Mucosa of descending colon (tissue), 3 donors: ENCODE measurements around the gene LGALS9C. TPM values are rescaled to one million over a fixed set of nuclear protein-coding genes. Genes with fewer than 3 reads are reported as not detected.
"Not testable (repeated sequence)": the region's sequence is repeated elsewhere in the genome, so short reads cannot be mapped to it uniquely, and the experiment has no call there.

Experiments used
- ATAC-seq: fragments of 200-7000 bp; cut with Tn5 transposase; one replicate; pipeline ENCODE4 v1.9.1; 2020; ENCODE audit warnings: mild to moderate bottlenecking, moderate library complexity
- DNase-seq, 3 donors: peaks; one replicate each; pipeline ENCODE4 v3.0.0-alpha.2; 2020
- H3K36me3 ChIP-seq: fragments of 200-600 bp; one replicate; pipeline ENCODE4 v1.8.0; 2021; ENCODE audit warnings: low read depth, mild to moderate bottlenecking
- H3K4me1 ChIP-seq: fragments of 200-600 bp; one replicate; pipeline ENCODE4 v1.8.0; 2021; ENCODE audit warnings: low read depth, mild to moderate bottlenecking
- H3K4me3 ChIP-seq: fragments of 200-600 bp; one replicate; pipeline ENCODE4 v1.8.0; 2021; ENCODE audit warnings: mild to moderate bottlenecking
- H3K9me3 ChIP-seq: fragments of 200-600 bp; one replicate; pipeline ENCODE4 v1.8.0; 2021; ENCODE audit warnings: mild to moderate bottlenecking
- intact Hi-C, 2 donors: fragments of 100-400 bp; cut with DNase I in 1 of 2; cut with micrococcal nuclease in 1 of 2; formaldehyde crosslinking; loops; one replicate each; pipeline versions ENCODE4 v1.11.0 to v1.11.1; 2022; cut with DNase I, micrococcal nuclease
- total RNA-seq, 3 donors: library from RNA; stranded (reverse); fragmentation: NEBNext Ultra II Directional in 2 of 3; extraction: Animal tissue kit (Norgen Biotek cat#: 25700) in 2 of 3; gene quantifications; one replicate each; pipeline versions ENCODE4 v1.2.1 to v1.2.4, GENCODE V29; 2021 to 2023
- donor health status: DM: no; HTN: no; CAD: no; lungs with moderate emphysema.
- donor health status: DM: no; HTN: no; CAD: no.
- donor health status: DM: no; HTN: yes; CAD: no.

The LGALS9C gene
- total RNA-seq, 3 donors from 2014 or later: 23.7 to 91.5 (median 53.9) TPM

DNA sequence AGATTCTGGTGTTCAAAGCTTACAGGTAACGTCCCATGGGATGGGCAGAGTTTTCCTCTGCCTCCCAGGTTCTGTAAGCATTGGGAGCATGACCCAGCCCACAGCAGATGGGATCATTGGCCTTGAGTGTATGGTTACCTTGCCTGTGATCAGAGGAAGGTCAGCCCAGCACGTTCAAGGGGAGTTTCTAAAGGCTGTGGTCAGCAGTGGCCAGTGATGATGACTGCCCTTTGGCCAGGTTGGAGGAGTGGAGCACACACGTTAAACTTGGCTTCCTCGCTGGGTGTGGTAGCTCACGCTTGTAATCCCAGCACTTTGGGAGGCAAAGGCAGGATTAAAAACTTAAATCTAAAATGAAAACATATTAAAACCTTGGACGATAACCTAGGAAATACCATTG lies 51.8 kb downstream of the LGALS9C start:
- H3K9me3 ChIP-seq, H3K36me3 ChIP-seq, H3K4me3 ChIP-seq, DNase-seq, H3K4me1 ChIP-seq, intact Hi-C loops, ATAC-seq: not testable (repeated sequence)

DNA sequence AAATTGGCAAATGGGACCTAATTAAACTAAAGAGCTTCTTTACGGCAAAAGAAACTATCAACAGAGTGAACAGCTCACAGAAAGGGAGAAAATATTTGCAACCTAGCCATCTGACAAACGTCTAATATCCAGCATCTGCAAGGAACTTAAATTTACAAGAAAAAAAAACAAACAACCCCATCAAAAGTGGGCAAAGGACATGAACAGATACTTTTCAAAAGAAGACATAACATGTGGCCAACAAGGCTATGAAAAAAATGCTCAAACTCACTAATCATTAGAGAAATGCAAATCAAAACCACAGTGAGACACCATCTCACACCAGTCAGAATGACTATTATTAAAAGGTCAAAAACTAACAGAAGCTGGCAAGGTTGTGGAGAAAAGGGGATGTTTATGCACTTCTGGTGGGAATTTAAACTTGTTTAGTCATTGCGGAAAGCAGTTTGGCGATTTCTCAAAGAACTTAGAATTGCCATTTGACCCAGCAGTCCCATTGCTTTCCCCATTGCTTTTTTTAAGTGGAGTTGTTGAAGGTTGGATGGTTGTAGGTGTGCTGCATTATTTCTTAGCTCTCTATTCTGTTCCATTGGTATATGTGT lies 52.4 kb downstream of the LGALS9C start:
- ATAC-seq, H3K4me3 ChIP-seq, H3K9me3 ChIP-seq, intact Hi-C loops, H3K36me3 ChIP-seq, DNase-seq, H3K4me1 ChIP-seq: not testable (repeated sequence)

DNA sequence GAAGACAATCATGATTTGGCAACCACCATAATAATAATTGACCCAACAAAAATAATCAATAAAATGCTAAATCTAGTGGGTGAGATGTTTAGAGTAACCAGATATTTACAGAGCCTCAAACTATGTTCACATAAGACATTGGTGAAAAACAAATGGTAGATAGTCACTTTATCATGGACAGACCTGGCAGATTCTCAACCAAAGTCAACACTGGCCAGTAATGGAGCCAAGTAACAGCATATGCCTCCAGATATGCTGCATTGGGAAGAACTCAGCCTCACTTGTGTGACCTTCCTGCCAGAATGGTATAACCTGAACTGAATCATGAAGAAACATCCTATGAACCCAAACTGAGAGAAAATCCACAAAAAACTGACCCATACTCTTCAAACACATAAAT lies 53.8 kb downstream of the LGALS9C start:
- H3K4me1 ChIP-seq, H3K9me3 ChIP-seq, ATAC-seq, H3K4me3 ChIP-seq, H3K36me3 ChIP-seq, DNase-seq, intact Hi-C loops: not testable (repeated sequence)

DNA sequence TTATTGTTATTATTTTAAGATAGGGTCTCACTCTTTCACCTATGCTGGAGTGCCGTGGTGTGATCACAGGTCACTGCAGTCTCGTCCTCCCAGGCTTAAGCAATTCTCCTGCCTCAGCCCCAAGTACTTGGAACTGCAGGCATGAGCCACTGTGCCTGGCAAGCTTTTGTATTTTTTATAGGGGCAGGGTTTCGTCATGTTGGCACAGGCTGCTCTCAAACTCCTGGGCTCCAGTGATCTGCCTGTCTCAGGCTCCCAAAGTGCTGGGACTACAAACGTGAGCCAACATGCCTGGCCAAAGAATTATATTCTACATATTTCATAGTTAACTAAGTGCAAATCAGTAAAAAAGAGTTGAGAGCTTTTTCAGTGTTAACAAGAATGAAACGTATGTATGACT lies 65.6 kb downstream of the LGALS9C start:
- H3K4me3 ChIP-seq, H3K9me3 ChIP-seq, H3K4me1 ChIP-seq, H3K36me3 ChIP-seq, DNase-seq, intact Hi-C loops: not testable (repeated sequence)
- ATAC-seq: peak; percentile 61

DNA sequence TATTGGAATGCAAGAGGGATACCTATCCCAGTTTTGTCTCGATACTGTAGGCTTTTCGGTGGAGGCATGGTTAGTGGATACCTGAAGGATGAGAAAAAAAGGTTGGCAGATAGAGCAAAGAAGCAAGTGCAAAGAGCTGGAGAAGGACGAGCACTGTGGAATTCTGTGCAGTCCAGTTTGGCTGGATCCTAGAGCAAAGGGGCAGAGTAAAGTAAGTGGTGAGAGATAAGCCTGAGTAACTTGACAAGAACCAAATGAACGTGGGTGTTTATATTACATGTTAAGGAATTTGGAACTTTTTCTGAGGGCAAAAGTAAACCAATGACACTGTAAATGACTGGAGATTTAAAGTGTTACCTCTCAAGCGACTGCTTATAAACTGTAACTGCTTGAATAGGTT lies 66.3 kb downstream of the LGALS9C start:
- H3K36me3 ChIP-seq, intact Hi-C loops, DNase-seq, H3K9me3 ChIP-seq, H3K4me1 ChIP-seq, H3K4me3 ChIP-seq: not testable (repeated sequence)
- ATAC-seq: peak; percentile 10

Other genes with a start within 250 kb of the LGALS9C start
- 100 to 1,000 TPM; 278 to 319 (median 316) TPM for gene FLII, start 218.1 kb upstream of the LGALS9C start, total RNA-seq
- gene MIEF2, start 216.1 kb upstream of the LGALS9C start, total RNA-seq: 10 to 100 TPM; 13.4 to 20.7 (median 16.4) TPM
- gene TOP3A, start 161.8 kb upstream of the LGALS9C start, total RNA-seq: 10 to 100 TPM; 27.9 to 39.8 (median 30.1) TPM
- gene SMCR8, start 161.5 kb upstream of the LGALS9C start, total RNA-seq: 10 to 100 TPM; 20.1 to 24.1 (median 21.9) TPM
- gene SHMT1, start 113.2 kb upstream of the LGALS9C start, total RNA-seq: 10 to 100 TPM; 30.0 to 49.3 (median 30.9) TPM
- under 1 TPM in 2 of 3 donors, not detected in 1; 0.13 to 0.23 TPM for gene EVPLL, start 99.0 kb upstream of the LGALS9C start, total RNA-seq
- gene TBC1D28, start 167.6 kb downstream of the LGALS9C start, total RNA-seq: not detected
- 1 to 10 TPM; 1.9 to 5.0 (median 2.0) TPM for gene FOXO3B, start 205.5 kb downstream of the LGALS9C start, total RNA-seq